Upper lobe of left lung (tissue), 6 donors: ENCODE measurements around the gene KRT10. TPM values are rescaled to one million over a fixed set of nuclear protein-coding genes. Genes with fewer than 3 reads are reported as not detected.

ENCODE experiments used
- ATAC-seq, 2 donors: fragments of 200-7000 bp; cut with Tn5 transposase; one replicate each; pipeline ENCODE4 v1.9.1; 2022; ENCODE audit warnings: mild to moderate bottlenecking in 2 of 2, moderate library complexity in 2 of 2; ENCODE audit not compliant: low FRiP score in 2 of 2
- DNase-seq, 2 donors: peaks; one replicate each; pipeline ENCODE4 v3.0.0-alpha.2; 2019 to 2020
- H3K27ac ChIP-seq, 4 donors: fragments of 200-600 bp; sonication (generic); one replicate each; pipeline ENCODE4 v1.5.1; 2016 to 2019
- H3K27me3 ChIP-seq, 4 donors: fragments of 200-600 bp; sonication (generic); one replicate each; pipeline ENCODE4 v1.5.1; 2017 to 2019
- H3K36me3 ChIP-seq, 4 donors: fragments of 200-600 bp; sonication (generic); one replicate each; pipeline ENCODE4 v1.5.1; 2016 to 2019
- H3K4me1 ChIP-seq, 4 donors: fragments of 200-600 bp; sonication (generic); one replicate each; pipeline ENCODE4 v1.5.1; 2018 to 2019
- H3K4me3 ChIP-seq, 4 donors: fragments of 200-600 bp; sonication (generic); one replicate each; pipeline ENCODE4 v1.5.1; 2017 to 2019; ENCODE audit warnings: mild to moderate bottlenecking in 2 of 4, moderate library complexity in 1 of 4
- H3K9me3 ChIP-seq, 4 donors: fragments of 200-600 bp; sonication (generic); one replicate each; pipeline ENCODE4 v1.5.1; 2018 to 2019
- CTCF ChIP-seq, 6 experiments: fragments of 450-650 bp in 4 of 6; fragments of 200-600 bp in 2 of 6; sonication (generic) in 2 of 6; IDR thresholded peaks; one replicate each; pipeline ENCODE4 v1.5.1; 2016 to 2019; ENCODE audit warnings: antibody characterized with exemption in 6 of 6
- EP300 ChIP-seq, 4 donors: sonication (generic); formaldehyde crosslinking; IDR thresholded peaks; one replicate each; pipeline ENCODE4 v1.5.1; 2017; ENCODE audit warnings: antibody characterized with exemption in 4 of 4, control low read depth in 2 of 4
- POLR2A ChIP-seq, 4 donors: fragments of 450-650 bp; IDR thresholded peaks; one replicate each; pipeline ENCODE4 v1.5.1; 2016 to 2017; ENCODE audit warnings: antibody characterized with exemption in 4 of 4, mild to moderate bottlenecking in 2 of 4
- POLR2AphosphoS5 ChIP-seq, 2 donors: sonication (generic); formaldehyde crosslinking; IDR thresholded peaks; one replicate each; pipeline ENCODE4 v1.5.1; 2017; ENCODE audit warnings: antibody characterized with exemption in 2 of 2
- WGBS, 2 donors: methylation state at CpG; one replicate each; pipeline ENCODE4 v1.1.5; 2017 to 2018; 5-methylcytosine and 5-hydroxymethylcytosine counted together
- total RNA-seq, 6 donors: library from RNA; depleted of rRNA in 4 of 6; stranded (reverse); fragments of >200 nt in 4 of 6; gene quantifications; one replicate each; pipeline versions ENCODE4 v1.1.0 to v1.2.1, GENCODE V29; 2016 to 2021
- donor health status: DM: no; HTN: no; CAD: no; lungs with moderate emphysema.
- donor health status: DM: no; HTN: yes; CAD: no; lungs with severe emphysema.

The KRT10 gene
- total RNA-seq, 6 donors from 2014 or later = 4.2 to 35.0 (median 13.5) TPM

- no peaks in the 10 kb centered on the region for H3K27me3 ChIP-seq
- H3K9me3 ChIP-seq = no peaks in the 10 kb centered on the region
- DNase-seq (no peak), ATAC-seq (no peak)
- H3K4me1 ChIP-seq = no peaks in the 10 kb centered on the region
- no peak overlapping the region for H3K4me3 ChIP-seq
- H3K36me3 ChIP-seq = no peaks in the 10 kb centered on the region
- WGBS, 2 donors = 48 to 84% methylated on average over 1 of the region's 1 CpG
- TF ChIP-seq POLR2AphosphoS5 (IDR thresholded peaks at IDR 0.05) (no peak), EP300 (IDR thresholded peaks at IDR 0.05) (no peak), POLR2A (IDR thresholded peaks at IDR 0.05) (no peak), CTCF (IDR thresholded peaks at IDR 0.05) (no peak)
- no peak overlapping the region for H3K27ac ChIP-seq
These were observed 24.2 kb upstream of the KRT10 start for GRCh38 chr17:40846515-40847144.

GRCh38 chr17:40844671-40845107 lies 22.3 kb upstream of the KRT10 start:
- 68 to 76% methylated on average over 4 of the region's 4 CpGs for WGBS, 2 donors
- no peak for ATAC-seq
- TF ChIP-seq EP300 (IDR thresholded peaks at IDR 0.05) (no peak), CTCF (IDR thresholded peaks at IDR 0.05) (no peak), POLR2A (IDR thresholded peaks at IDR 0.05) (no peak), POLR2AphosphoS5 (IDR thresholded peaks at IDR 0.05) (no peak)

GRCh38 chr17:40843242-40843641 lies 20.8 kb upstream of the KRT10 start:
- DNase-seq = no peak
- TF ChIP-seq CTCF (IDR thresholded peaks at IDR 0.05) = no peak
- no peak for TF ChIP-seq POLR2A (IDR thresholded peaks at IDR 0.05)
- no peak for TF ChIP-seq POLR2AphosphoS5 (IDR thresholded peaks at IDR 0.05)
- TF ChIP-seq EP300 (IDR thresholded peaks at IDR 0.05) = no peak

More at GRCh38 chr17:40844671-40845107, 22.3 kb upstream of the KRT10 start:
- DNase-seq = no peak
- Histone ChIP-seq H3K27me3 (no peaks in the 10 kb centered on the region), H3K4me1 (no peaks in the 10 kb centered on the region), H3K36me3 (no peaks in the 10 kb centered on the region), H3K27ac (no peak overlapping the region), H3K4me3 (no peak overlapping the region), H3K9me3 (no peaks in the 10 kb centered on the region)

GRCh38 chr17:40841246-40841645 lies 18.8 kb upstream of the KRT10 start:
- H3K27me3 ChIP-seq = no peaks in the 10 kb centered on the region
- H3K9me3 ChIP-seq = no peaks in the 10 kb centered on the region
- TF ChIP-seq POLR2AphosphoS5 (IDR thresholded peaks at IDR 0.05) = no peak
- TF ChIP-seq POLR2A (IDR thresholded peaks at IDR 0.05) = no peak
- TF ChIP-seq EP300 (IDR thresholded peaks at IDR 0.05) = no peak
- TF ChIP-seq CTCF (IDR thresholded peaks at IDR 0.05) = no peak
- WGBS, 2 donors = 82 to 85% methylated on average over 3 of the region's 3 CpGs
- H3K27ac ChIP-seq = no peak overlapping the region
- no peaks in the 10 kb centered on the region for H3K4me1 ChIP-seq
- DNase-seq (no peak), ATAC-seq (no peak)
- no peak overlapping the region for H3K4me3 ChIP-seq
- no peaks in the 10 kb centered on the region for H3K36me3 ChIP-seq

More at GRCh38 chr17:40843242-40843641, 20.8 kb upstream of the KRT10 start:
- Histone ChIP-seq H3K9me3 (no peaks in the 10 kb centered on the region), H3K27ac (no peak overlapping the region), H3K27me3 (no peaks in the 10 kb centered on the region), H3K4me1 (no peaks in the 10 kb centered on the region), H3K4me3 (no peak overlapping the region), H3K36me3 (no peaks in the 10 kb centered on the region)
- no peak for ATAC-seq
- WGBS, 2 donors = 64 to 68% methylated on average over 3 of the region's 3 CpGs

- Histone ChIP-seq H3K4me3 (no peak overlapping the region), H3K9me3 (no peaks in the 10 kb centered on the region)
These were observed 16.8 kb upstream of the KRT10 start for GRCh38 chr17:40839194-40839593.

More at GRCh38 chr17:40839194-40839593, 16.8 kb upstream of the KRT10 start:
- Histone ChIP-seq H3K36me3 (peaks cover 0 to 9% (median 3%) of the 10 kb centered on the region in 4 donors), H3K27me3 (no peaks in the 10 kb centered on the region), H3K27ac (no peak overlapping the region), H3K4me1 (no peaks in the 10 kb centered on the region)
- no peak for ATAC-seq
- no peak for TF ChIP-seq EP300 (IDR thresholded peaks at IDR 0.05)
- no peak for TF ChIP-seq POLR2A (IDR thresholded peaks at IDR 0.05)
- TF ChIP-seq POLR2AphosphoS5 (IDR thresholded peaks at IDR 0.05) = no peak
- TF ChIP-seq CTCF (IDR thresholded peaks at IDR 0.05) = no peak
- WGBS, 2 donors = 75 to 81% methylated on average over 3 of the region's 3 CpGs
- DNase-seq = no peak
